Measurements from ENCODE around the gene THUMPD2. TPM values are rescaled to one million over a fixed set of nuclear protein-coding genes. Genes with fewer than 3 reads are reported as not detected.

THUMPD2 gene
- total RNA-seq, 3 donors from 2014 or later: 8.3 to 38.2 (median 22.0) TPM

GRCh38 chr2:39734445-39734844, 44.6 kb downstream of the THUMPD2 start:
- TF ChIP-seq POLR2AphosphoS5 (IDR thresholded peaks at IDR 0.05): no peak
- TF ChIP-seq POLR2A (IDR thresholded peaks at IDR 0.05): no peak
- TF ChIP-seq CTCF (IDR thresholded peaks at IDR 0.05): no peak
- Histone ChIP-seq H3K9me3 (no peaks in the 10 kb centered on the region), H3K4me1 (no peaks in the 10 kb centered on the region), H3K36me3 (peaks cover 4% of the 10 kb centered on the region), H3K4me3 (no peak overlapping the region), H3K27ac (no peak overlapping the region), H3K27me3 (no peaks in the 10 kb centered on the region)
- intact Hi-C loops (cut with DNase I; ENCODE audit: low total_unique reads): loop anchor here (10.0 kb wide), 1 partner anchor 210 kb away; no protein-coding TSS in a partner anchor
- DNase-seq (ENCODE audit: low spot score in 2 of 2): no peak

DNA sequence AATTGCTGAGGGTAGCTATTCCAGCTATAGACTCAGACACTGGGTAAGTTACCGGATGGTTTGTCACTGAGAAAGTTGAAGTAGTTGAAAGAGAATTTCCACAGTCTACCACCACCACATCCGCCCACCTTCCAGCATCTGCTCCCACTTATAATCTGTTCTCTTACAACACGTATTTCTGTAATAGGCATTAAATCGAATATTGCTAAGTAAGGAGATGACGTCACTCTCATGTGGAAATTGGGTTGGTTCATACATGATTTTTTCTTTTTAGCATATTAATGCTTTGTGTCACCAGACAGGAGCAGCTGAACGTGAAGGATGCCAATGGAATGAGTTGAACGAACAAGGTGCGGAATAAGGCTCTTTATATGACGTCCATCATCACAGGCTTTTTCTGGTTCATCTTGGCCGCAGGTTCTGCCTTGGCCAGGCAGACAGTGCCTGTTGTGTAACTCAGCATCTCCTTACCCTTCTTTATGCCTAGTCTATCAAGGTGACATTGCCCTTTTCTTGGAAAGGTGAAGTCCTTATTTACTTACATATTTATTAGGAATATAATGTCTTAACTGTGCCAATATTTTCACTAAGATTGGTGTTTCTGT, 45.9 kb downstream of the THUMPD2 start:
- Histone ChIP-seq H3K9me3 (no peaks in the 10 kb centered on the region), H3K36me3 (peaks cover 4% of the 10 kb centered on the region), H3K27ac (no peak overlapping the region), H3K27me3 (no peaks in the 10 kb centered on the region), H3K4me1 (no peaks in the 10 kb centered on the region), H3K4me3 (no peak overlapping the region)
- TF ChIP-seq POLR2AphosphoS5 (IDR thresholded peaks at IDR 0.05) (no peak), POLR2A (IDR thresholded peaks at IDR 0.05) (no peak), CTCF (IDR thresholded peaks at IDR 0.05) (no peak)
- intact Hi-C loops (cut with DNase I; ENCODE audit: low total_unique reads): loop anchor here (10.0 kb wide), 1 partner anchor 208 kb away; no protein-coding TSS in a partner anchor
- DNase-seq (ENCODE audit: low spot score in 2 of 2): no peak

GRCh38 chr2:39732482-39732881, 46.6 kb downstream of the THUMPD2 start:
- no peak for TF ChIP-seq CTCF (IDR thresholded peaks at IDR 0.05)
- no peak for TF ChIP-seq POLR2AphosphoS5 (IDR thresholded peaks at IDR 0.05)
- TF ChIP-seq POLR2A (IDR thresholded peaks at IDR 0.05): no peak
- H3K27me3 ChIP-seq: no peaks in the 10 kb centered on the region
- H3K9me3 ChIP-seq: no peaks in the 10 kb centered on the region
- DNase-seq (ENCODE audit: low spot score in 2 of 2): no peak
- H3K36me3 ChIP-seq: peaks cover 4% of the 10 kb centered on the region
- no peak overlapping the region for H3K27ac ChIP-seq
- H3K4me3 ChIP-seq: no peak overlapping the region
- intact Hi-C loops (cut with DNase I; ENCODE audit: low total_unique reads): loop anchor here (10.0 kb wide), 1 partner anchor 208 kb away; no protein-coding TSS in a partner anchor
- no peaks in the 10 kb centered on the region for H3K4me1 ChIP-seq

GRCh38 chr2:39731546-39731945, 47.5 kb downstream of the THUMPD2 start:
- Histone ChIP-seq H3K27me3 (no peaks in the 10 kb centered on the region), H3K4me3 (no peak overlapping the region), H3K27ac (no peak overlapping the region), H3K36me3 (peaks cover 4% of the 10 kb centered on the region), H3K4me1 (no peaks in the 10 kb centered on the region), H3K9me3 (no peaks in the 10 kb centered on the region)
- intact Hi-C loops (cut with DNase I; ENCODE audit: low total_unique reads): loop anchor here (10.0 kb wide), 1 partner anchor 207 kb away; no protein-coding TSS in a partner anchor
- DNase-seq (ENCODE audit: low spot score in 2 of 2): no peak
- TF ChIP-seq POLR2AphosphoS5 (IDR thresholded peaks at IDR 0.05): no peak
- no peak for TF ChIP-seq CTCF (IDR thresholded peaks at IDR 0.05)
- TF ChIP-seq POLR2A (IDR thresholded peaks at IDR 0.05): no peak

DNA sequence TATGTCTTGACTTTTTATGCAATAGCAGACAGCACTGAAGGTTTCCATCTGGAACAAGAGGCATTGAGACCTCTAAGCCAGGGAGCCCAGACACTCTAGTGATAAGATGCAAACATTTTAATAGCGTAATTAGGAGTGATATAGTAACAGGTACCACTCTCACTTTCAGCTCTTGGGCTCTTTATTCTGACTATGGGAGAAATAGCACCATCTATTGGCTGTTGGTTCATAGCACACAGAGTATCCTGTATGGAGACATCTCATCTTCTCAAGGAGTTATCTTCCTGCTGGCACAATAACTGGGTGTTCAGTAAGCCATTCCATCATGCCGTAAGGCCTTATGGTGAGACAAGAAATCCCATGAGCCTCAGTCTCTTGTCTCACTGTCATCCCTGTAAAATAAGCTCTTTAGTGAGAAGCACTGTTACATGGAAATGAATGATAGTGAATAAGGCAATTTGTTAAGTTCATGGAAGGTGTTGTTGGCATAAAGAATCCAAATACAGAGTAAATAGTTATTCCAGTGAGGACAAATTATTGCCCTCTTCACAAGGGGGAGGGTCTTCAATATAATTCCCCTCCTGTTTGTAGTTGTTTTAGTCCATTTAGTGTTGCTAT, 48.3 kb downstream of the THUMPD2 start:
- no peaks in the 10 kb centered on the region for H3K36me3 ChIP-seq
- no peak overlapping the region for H3K27ac ChIP-seq
- H3K9me3 ChIP-seq: no peaks in the 10 kb centered on the region
- TF ChIP-seq POLR2A (IDR thresholded peaks at IDR 0.05) (no peak), CTCF (IDR thresholded peaks at IDR 0.05) (peak in 2 of 3 donors; percentile 30 to 31)
- DNase-seq (ENCODE audit: low spot score in 2 of 2): no peak
- H3K4me3 ChIP-seq: no peak overlapping the region
- H3K4me1 ChIP-seq: no peaks in the 10 kb centered on the region
- intact Hi-C loops (cut with DNase I; ENCODE audit: low total_unique reads): loop anchor here (10.0 kb wide), 1 partner anchor 206 kb away; no protein-coding TSS in a partner anchor
- no peaks in the 10 kb centered on the region for H3K27me3 ChIP-seq

All from breast epithelium (tissue), 4 donors.